HG02763 (cell line): ENCODE measurements around the gene KRTAP21-3.
"Not testable (repeated sequence)": the region's sequence is repeated elsewhere in the genome, so short reads cannot be mapped to it uniquely, and the experiment has no call there.

Experiments used
- ATAC-seq: cut with Tn5 transposase; IDR thresholded peaks from one replicate; pipeline ENCODE4 v1.9.1; 2021; ENCODE audit warnings: mild to moderate bottlenecking, moderate library complexity; ENCODE audit not compliant: unreplicated experiment

Gene KRTAP21-3

GRCh38 chr21:30718239-30718909, at the start of gene KRTAP21-3:
Gene KRTAP21-3 (minus strand): TSS chr21:30718777. CDS start chr21:30718759, 18 bp downstream.
- ATAC-seq = no peak

- no peak for ATAC-seq
These were observed 42.2 kb upstream of the KRTAP21-3 start for GRCh38 chr21:30760776-30761175.

DNA sequence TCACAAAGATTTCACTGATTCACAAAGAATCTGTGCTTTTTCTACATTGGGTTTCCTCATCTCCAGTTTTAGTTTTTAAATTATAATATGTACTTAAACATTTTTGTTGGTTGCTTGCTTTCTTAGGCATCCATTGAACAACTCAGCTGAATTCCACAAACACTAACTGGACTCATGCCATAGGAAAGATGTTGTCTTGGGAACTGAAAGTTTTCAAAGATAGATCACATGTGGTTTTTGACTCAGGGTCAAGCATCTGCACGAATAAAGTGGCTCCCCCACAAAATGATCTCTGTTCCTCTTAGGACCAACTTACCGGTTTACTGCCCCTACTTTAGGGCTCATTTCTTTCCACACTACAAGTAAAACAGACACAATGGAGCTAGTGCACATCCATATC, 39.7 kb upstream of the KRTAP21-3 start:
- ATAC-seq = no peak

- not testable (repeated sequence) for ATAC-seq
These were observed 36.8 kb upstream of the KRTAP21-3 start, which contains the start of gene KRTAP21-1 for GRCh38 chr21:30755328-30755727. Gene KRTAP21-1 (minus strand): TSS chr21:30755428. CDS start chr21:30755378, 50 bp downstream.

DNA sequence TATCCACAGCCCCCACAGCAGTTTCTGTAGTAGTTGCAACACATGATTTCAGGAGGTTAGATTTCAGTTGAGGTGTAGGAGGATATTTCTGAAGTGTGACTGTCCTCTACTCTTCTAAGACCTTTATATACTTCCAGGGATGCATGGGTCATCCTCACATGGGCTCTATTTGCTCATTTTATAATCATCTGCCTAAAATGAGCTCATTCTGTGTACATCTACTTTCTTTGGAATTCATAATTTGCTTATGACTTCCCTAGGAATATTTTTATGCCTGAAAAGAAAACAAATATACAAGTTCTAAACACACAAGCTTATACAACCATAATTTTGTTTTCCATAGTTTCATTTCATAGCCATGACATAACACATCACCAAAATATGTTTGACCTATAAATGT, 28.6 kb upstream of the KRTAP21-3 start, which contains the start of gene KRTAP21-2:
KRTAP21-2 (minus strand) TSS at position 101 of the 400 bp plus-strand sequence; CDS start at position 44, 57 bp downstream.
- ATAC-seq = no peak

- ATAC-seq = no peak
These were observed 21.9 kb upstream of the KRTAP21-3 start for GRCh38 chr21:30740462-30740861.

- ATAC-seq = no peak
These were observed 14.4 kb upstream of the KRTAP21-3 start for GRCh38 chr21:30733026-30733425.

GRCh38 chr21:30726726-30727125, 8.1 kb upstream of the KRTAP21-3 start:
- no peak for ATAC-seq

DNA sequence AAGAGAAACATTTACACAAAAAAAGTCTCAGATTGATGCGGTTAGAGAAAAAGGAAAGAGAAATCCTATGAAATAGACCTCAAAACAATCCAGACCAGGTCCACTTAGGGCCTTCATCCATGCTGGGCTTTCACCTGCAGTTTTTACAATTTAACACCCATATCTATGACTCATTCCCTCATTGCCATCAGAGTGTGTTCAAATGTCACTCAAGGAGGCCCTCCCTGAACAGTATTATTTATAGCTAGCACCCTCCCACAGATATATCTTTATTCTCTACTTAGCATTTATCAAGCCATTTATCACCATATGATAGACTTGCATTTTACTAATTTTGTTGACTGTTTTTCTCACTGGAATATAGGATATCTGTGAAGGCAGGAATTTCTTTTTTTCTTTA, 824 bp upstream of the KRTAP21-3 start:
- ATAC-seq = no peak

DNA sequence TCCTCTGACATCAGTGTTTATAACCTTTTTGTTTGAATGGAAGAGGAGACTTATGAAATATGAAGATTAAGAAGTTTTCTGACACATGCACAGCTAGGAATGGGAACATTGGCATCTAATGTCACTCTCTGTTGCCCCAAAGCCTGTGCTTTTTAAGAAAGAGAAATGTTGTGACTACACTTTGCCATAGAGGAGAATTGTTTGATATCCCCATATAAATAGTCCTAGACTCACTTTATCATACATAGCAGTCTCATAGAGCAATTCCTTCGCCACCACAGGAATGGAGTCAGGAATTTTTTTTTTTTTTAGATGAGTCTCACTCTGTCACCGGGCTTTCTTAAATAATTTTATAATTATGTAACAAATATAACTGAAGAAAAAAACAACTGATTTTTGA, 1.5 kb downstream of the KRTAP21-3 start:
- ATAC-seq = no peak

- no peak for ATAC-seq
These were observed 3.6 kb downstream of the KRTAP21-3 start for GRCh38 chr21:30714946-30715345.

GRCh38 chr21:30714456-30714855, 4.1 kb downstream of the KRTAP21-3 start:
- no peak for ATAC-seq

DNA sequence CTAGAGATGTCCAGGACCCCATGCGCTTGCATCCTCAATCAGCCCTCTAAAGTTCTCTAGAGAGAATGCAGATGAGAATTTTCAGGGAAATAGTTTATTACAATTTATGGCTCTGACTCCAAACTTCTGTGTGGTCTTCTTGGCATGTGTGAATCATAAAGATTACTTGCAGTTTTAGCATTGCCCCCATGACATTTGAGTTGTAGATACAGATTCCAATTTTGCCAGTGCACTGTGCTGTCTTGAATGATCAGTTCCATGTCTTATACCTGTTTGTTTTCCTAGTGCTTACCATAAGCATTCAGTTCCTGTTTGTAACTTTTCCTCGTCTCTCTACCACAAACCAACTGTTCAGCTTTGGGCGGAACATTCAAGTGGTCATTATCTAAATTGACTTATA, 4.8 kb downstream of the KRTAP21-3 start:
- ATAC-seq = no peak

- no peak for ATAC-seq
These were observed 8.1 kb downstream of the KRTAP21-3 start for GRCh38 chr21:30710499-30710898.

GRCh38 chr21:30707409-30707808, 11.2 kb downstream of the KRTAP21-3 start:
- no peak for ATAC-seq

DNA sequence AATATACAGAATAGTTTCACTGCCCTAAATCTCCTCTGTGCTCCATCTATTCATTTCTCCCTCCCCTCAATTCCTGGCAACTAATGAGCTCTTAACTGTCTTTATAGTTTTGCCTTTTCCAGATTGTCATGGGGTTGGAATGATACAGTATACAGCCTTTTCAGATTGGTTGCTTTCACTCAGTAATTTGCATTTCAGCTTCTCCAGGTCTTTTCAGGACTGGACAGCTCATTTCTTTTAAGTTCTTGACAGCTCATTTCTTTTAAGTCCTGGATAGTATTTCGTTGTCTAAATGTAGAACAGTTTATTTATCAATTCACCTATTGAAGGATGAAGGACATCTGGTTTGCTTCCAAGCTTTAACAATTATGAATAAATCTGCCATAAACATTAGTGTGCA, 22.6 kb downstream of the KRTAP21-3 start:
- no peak for ATAC-seq

DNA sequence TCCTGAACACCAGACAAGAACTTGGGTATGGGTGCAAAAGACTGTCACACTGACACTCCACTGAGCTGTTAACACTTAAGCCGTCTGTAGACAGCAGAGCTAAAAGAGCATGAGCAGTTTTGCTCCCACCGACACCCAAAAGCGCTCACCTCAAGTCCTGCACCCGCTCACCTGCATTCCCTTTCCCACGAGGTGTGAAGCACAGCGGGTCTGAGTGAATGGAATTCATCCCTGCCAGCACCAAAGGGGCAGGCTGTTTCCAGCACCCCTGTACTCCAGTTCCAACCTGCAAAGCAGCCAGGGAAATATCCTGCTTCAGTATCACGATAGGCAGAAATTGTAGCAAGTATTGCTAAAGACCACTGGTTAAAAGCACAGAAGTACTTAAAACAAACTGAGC, 28.8 kb downstream of the KRTAP21-3 start:
- ATAC-seq = no peak

DNA sequence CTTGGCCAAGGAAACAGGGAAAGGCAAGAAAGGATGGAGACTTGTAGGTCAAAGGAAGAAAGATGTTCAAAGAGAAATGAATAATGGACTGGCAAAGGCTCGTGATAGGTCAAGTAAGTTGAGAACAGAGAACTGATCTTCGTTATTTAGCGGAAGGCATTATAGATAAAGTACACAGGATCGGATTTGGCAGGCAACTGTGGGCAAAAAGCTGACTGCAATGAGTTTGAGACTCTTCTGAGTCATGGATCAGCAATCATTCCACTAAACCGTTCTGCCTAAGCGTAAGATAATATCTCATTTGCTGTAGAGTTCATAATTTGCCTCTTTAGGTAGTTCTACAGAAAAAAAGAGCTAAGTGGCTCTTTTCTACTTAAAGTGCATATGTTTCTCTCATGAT, 34.1 kb downstream of the KRTAP21-3 start:
- no peak for ATAC-seq

- ATAC-seq = no peak
These were observed 38.0 kb downstream of the KRTAP21-3 start for GRCh38 chr21:30680586-30680985.

GRCh38 chr21:30676737-30677136, 41.8 kb downstream of the KRTAP21-3 start:
- ATAC-seq = no peak

- no peak for ATAC-seq
These were observed 44.3 kb downstream of the KRTAP21-3 start for GRCh38 chr21:30674312-30674711.

DNA sequence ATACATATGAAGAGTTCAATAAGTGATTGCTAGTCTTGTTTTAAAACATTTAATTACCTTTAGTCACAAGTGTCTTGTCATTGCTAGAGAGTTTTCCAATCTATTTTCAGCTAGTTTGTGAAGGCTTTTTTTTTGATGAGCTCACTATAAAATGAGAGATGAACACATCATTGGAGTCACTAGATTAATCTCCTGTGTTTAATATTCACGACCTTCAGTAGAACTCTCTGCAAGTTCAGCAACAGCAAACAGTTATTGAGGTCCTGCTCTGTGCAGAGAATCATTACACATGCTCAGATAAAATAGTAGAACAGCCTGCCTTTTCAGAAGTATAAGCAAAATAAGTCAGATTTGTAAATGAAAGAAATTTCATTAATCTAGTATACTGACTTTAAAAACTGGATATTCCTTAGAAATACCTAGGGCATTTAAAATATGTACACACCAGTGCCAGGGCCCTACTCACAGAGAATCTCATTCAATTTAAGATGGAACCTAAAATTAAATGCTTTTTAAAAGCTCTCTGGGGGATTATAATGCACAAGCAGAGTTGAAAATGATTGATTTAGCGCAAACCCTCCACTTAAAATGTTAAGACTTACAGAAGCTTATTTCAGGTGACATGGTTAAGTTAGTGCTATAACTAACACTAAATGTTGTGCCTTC, 45.5 kb downstream of the KRTAP21-3 start:
- no peak for ATAC-seq
